ENCODE measurements around the gene SPAG4. TPM values are rescaled to one million over a fixed set of nuclear protein-coding genes. Genes with fewer than 3 reads are reported as not detected.
A peak's percentile ranks its signal among the peaks of the same experiment; 100 is the strongest.

The SPAG4 gene
- polyA plus RNA-seq, 1 donor from 2014 or later = 1.2 TPM

DNA sequence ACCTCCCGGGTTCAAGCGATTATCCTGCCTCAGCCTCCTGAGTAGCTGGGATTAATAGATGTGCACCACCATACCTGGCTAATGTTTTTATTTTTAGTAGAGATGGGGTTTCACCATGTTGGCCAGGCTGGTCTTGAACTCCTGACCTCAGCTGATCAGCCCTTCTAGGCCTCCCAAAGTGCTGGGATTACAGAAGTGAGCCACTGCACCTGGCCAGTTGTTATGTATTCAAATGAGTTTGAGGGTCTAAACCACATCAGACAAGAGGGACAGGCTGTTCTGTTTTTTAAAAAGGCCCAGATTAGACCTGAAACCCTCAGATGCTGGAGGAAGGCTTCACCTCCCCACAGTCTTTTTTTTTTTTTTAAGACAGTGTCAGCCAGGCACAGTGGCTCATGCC is 4.1 kb upstream of the SPAG4 start:
- Histone ChIP-seq H3K4me2 (ENCODE audit: low read length) (no peak overlapping the region), H3K4me3 (ENCODE audit: low read length) (no peak overlapping the region)
- TF ChIP-seq EZH2 (IDR thresholded peaks at IDR 0.05; ENCODE audit: borderline replicate concordance, insufficient read depth, low read length, poor library complexity, severe bottlenecking) (no peak), MXI1 (conservative IDR thresholded peaks at IDR 0.05; ENCODE audit: poor library complexity, severe bottlenecking) (no peak), TAF1 (IDR thresholded peaks at IDR 0.05; ENCODE audit: low read depth) (no peak), SMC3 (conservative IDR thresholded peaks at IDR 0.05; ENCODE audit: poor library complexity) (no peak), RAD21 (conservative IDR thresholded peaks at IDR 0.05) (no peak), POLR2AphosphoS5 (IDR thresholded peaks at IDR 0.05) (no peak), EP300 (conservative IDR thresholded peaks at IDR 0.05; ENCODE audit: poor library complexity, severe bottlenecking) (no peak)
- TF ChIP-seq, protein P1, sequence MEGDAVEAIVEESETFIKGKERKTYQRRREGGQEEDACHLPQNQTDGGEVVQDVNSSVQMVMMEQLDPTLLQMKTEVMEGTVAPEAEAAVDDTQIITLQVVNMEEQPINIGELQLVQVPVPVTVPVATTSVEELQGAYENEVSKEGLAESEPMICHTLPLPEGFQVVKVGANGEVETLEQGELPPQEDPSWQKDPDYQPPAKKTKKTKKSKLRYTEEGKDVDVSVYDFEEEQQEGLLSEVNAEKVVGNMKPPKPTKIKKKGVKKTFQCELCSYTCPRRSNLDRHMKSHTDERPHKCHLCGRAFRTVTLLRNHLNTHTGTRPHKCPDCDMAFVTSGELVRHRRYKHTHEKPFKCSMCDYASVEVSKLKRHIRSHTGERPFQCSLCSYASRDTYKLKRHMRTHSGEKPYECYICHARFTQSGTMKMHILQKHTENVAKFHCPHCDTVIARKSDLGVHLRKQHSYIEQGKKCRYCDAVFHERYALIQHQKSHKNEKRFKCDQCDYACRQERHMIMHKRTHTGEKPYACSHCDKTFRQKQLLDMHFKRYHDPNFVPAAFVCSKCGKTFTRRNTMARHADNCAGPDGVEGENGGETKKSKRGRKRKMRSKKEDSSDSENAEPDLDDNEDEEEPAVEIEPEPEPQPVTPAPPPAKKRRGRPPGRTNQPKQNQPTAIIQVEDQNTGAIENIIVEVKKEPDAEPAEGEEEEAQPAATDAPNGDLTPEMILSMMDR (IDR thresholded peaks at IDR 0.05; ENCODE audit: poor library complexity, severe bottlenecking) = no peak
- TF ChIP-seq, protein P2, sequence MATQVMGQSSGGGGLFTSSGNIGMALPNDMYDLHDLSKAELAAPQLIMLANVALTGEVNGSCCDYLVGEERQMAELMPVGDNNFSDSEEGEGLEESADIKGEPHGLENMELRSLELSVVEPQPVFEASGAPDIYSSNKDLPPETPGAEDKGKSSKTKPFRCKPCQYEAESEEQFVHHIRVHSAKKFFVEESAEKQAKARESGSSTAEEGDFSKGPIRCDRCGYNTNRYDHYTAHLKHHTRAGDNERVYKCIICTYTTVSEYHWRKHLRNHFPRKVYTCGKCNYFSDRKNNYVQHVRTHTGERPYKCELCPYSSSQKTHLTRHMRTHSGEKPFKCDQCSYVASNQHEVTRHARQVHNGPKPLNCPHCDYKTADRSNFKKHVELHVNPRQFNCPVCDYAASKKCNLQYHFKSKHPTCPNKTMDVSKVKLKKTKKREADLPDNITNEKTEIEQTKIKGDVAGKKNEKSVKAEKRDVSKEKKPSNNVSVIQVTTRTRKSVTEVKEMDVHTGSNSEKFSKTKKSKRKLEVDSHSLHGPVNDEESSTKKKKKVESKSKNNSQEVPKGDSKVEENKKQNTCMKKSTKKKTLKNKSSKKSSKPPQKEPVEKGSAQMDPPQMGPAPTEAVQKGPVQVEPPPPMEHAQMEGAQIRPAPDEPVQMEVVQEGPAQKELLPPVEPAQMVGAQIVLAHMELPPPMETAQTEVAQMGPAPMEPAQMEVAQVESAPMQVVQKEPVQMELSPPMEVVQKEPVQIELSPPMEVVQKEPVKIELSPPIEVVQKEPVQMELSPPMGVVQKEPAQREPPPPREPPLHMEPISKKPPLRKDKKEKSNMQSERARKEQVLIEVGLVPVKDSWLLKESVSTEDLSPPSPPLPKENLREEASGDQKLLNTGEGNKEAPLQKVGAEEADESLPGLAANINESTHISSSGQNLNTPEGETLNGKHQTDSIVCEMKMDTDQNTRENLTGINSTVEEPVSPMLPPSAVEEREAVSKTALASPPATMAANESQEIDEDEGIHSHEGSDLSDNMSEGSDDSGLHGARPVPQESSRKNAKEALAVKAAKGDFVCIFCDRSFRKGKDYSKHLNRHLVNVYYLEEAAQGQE (IDR thresholded peaks at IDR 0.05; ENCODE audit: borderline replicate concordance) = no peak

DNA sequence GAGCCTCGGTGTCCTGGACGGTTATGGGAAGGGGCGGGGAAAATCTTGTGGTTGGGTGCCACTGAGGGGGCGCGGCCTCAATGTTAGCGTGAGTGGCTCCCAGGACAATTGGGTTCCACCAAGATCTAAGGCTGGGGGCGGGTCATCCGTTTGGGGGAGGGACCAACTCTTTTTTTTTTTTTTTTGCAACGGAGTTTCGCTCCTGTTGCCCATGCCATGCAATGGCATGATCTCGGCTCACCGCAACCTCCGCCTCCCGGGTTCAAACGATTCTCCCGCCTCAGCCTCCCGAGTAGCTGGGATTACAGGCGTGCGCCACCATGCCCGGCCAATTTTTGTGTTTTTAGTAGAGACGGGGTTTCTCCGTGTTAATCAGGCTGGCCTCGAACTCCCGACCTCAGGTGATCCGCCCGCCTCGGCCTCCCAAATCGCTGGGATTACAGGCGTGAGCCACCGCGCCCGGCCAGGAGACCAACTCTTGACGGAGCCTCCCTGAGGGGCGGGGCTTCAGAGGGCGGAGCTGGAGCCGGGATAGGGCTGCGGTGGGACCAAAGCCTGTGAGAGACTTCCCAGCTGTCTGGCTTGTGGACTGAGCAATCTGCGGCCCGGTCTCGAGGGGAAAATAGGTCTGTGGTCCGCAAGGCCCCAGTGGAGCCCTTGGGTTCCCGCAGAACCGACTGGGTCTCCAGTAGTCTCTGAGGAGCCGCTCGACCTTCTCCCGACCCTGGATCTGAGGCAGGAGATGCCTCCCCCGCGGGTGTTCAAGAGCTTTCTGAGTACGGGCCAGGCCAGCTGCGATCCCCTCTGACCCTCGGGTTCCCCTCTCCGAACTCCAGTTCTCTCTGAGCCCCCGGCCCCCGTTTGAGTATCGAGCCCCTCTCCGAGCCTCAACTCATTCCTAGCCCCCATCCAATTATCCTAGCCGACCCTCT is 1.1 kb downstream of the SPAG4 start:
- Histone ChIP-seq H3K27me3 (ENCODE audit: insufficient read depth, low read depth, low read length) (peaks cover 3% of the 10 kb centered on the region), H3K36me3 (ENCODE audit: insufficient read depth, low read length) (no peaks in the 10 kb centered on the region), H3K9ac (ENCODE audit: low read length) (no peak overlapping the region), H3F3A (ENCODE audit: insufficient read depth, low read length, poor library complexity, severe bottlenecking) (no peaks in the 10 kb centered on the region), H3K4me2 (ENCODE audit: low read length) (no peak overlapping the region), H2AFZ (ENCODE audit: low read depth, low read length) (no peak overlapping the region), H3K9me2 (ENCODE audit: insufficient read depth, low read length) (no peaks in the 10 kb centered on the region), H3K27ac (ENCODE audit: low read length) (no peak overlapping the region), H3K79me2 (replicated peaks; ENCODE audit: insufficient read depth, low read length) (no peaks in the 10 kb centered on the region), H3K4me3 (ENCODE audit: low read length) (peak overlapping the region; percentile 78), H4K20me1 (ENCODE audit: insufficient read depth) (no peaks in the 10 kb centered on the region), H3K9me3 (ENCODE audit: low read length) (no peaks in the 10 kb centered on the region)
- no peak for TF ChIP-seq RAD21 (conservative IDR thresholded peaks at IDR 0.05)
- TF ChIP-seq POLR2AphosphoS5 (IDR thresholded peaks at IDR 0.05) = no peak
- TF ChIP-seq, protein P2 (IDR thresholded peaks at IDR 0.05; ENCODE audit: borderline replicate concordance) = no peak
- TF ChIP-seq, protein P1 (IDR thresholded peaks at IDR 0.05; ENCODE audit: poor library complexity, severe bottlenecking) = no peak
- TF ChIP-seq TAF1 (IDR thresholded peaks at IDR 0.05; ENCODE audit: low read depth) = no peak
- no peak for TF ChIP-seq EZH2 (IDR thresholded peaks at IDR 0.05; ENCODE audit: borderline replicate concordance, insufficient read depth, low read length, poor library complexity, severe bottlenecking)
- no peak for TF ChIP-seq MXI1 (conservative IDR thresholded peaks at IDR 0.05; ENCODE audit: poor library complexity, severe bottlenecking)
- no peak for TF ChIP-seq EP300 (conservative IDR thresholded peaks at IDR 0.05; ENCODE audit: poor library complexity, severe bottlenecking)
- TF ChIP-seq SMC3 (conservative IDR thresholded peaks at IDR 0.05; ENCODE audit: poor library complexity) = no peak

More for the DNA sequence above, 4.1 kb upstream of the SPAG4 start:
- Histone ChIP-seq H2AFZ (ENCODE audit: low read depth, low read length) (no peak overlapping the region), H3K27ac (ENCODE audit: low read length) (no peak overlapping the region), H3K9me3 (ENCODE audit: low read length) (no peaks in the 10 kb centered on the region), H3K36me3 (ENCODE audit: insufficient read depth, low read length) (no peaks in the 10 kb centered on the region), H3K9me2 (ENCODE audit: insufficient read depth, low read length) (no peaks in the 10 kb centered on the region), H3K9ac (ENCODE audit: low read length) (no peak overlapping the region), H3K27me3 (ENCODE audit: insufficient read depth, low read depth, low read length) (no peaks in the 10 kb centered on the region), H3F3A (ENCODE audit: insufficient read depth, low read length, poor library complexity, severe bottlenecking) (no peaks in the 10 kb centered on the region), H4K20me1 (ENCODE audit: insufficient read depth) (no peaks in the 10 kb centered on the region), H3K79me2 (replicated peaks; ENCODE audit: insufficient read depth, low read length) (no peaks in the 10 kb centered on the region)
